Endothelial cell of umbilical vein (primary cell): ENCODE results near the gene LHX4. TPM values are rescaled to one million over a fixed set of nuclear protein-coding genes. Genes with fewer than 3 reads are reported as not detected.

ENCODE experiments used
- BruUV-seq: library from RNA; stranded (reverse); fragments of 400-500 nt; replicated peaks from 2 replicates; lab custom pipeline; 2021; lab: Mats Ljungman, UMichigan
- CTCF ChIA-PET: fragments of 300-600, 350-600 bp; sonication (Branson Sonifier 250); formaldehyde crosslinking; loops from one replicate; lab custom pipeline; 2021; ENCODE audit warnings: antibody characterized with exemption, inconsistent platforms; lab: Charles Lee
- POLR2A ChIA-PET: fragments of 300-600, 350-600 bp; sonication (Branson Sonifier 250); formaldehyde crosslinking; loops from one replicate; lab custom pipeline; 2021; ENCODE audit warnings: antibody characterized with exemption, inconsistent platforms; lab: Charles Lee
- DNase-seq: peaks from one replicate; pipeline ENCODE4 v3.0.0-alpha.2; 2011; ENCODE audit warnings: low read depth, low spot score
- FAIRE-seq: peaks from 2 replicates; lab custom pipeline; 2011; peaks lifted over from hg19 to GRCh38; lab: Jason Lieb, UNC
- H2AFZ ChIP-seq: 2 replicates; pipeline ENCODE4 v1.6.0; 2012; ENCODE audit warnings: low read depth, low read length, control low read depth, inconsistent platforms
- H3K27ac ChIP-seq: 2 replicates; pipeline ENCODE4 v1.5.1; 2011; ENCODE audit warnings: low read depth, mild to moderate bottlenecking, control low read depth, low read length, moderate library complexity; ENCODE audit not compliant: insufficient read depth
- H3K27me3 ChIP-seq, 2 experiments: 2 replicates each; pipeline versions ENCODE4 v1.6.0 to v1.6.1; 2011; ENCODE audit warnings: low read length in 2 of 2, mixed read lengths in 1 of 2; ENCODE audit not compliant: control insufficient read depth in 2 of 2, insufficient read depth in 2 of 2
- H3K36me3 ChIP-seq, 2 experiments: 2 replicates in 1 of 2; 3 replicates in 1 of 2; pipeline ENCODE4 v1.5.1; 2011; ENCODE audit warnings: low read length in 2 of 2, mild to moderate bottlenecking in 1 of 2, moderate library complexity in 1 of 2; ENCODE audit not compliant: control insufficient read depth in 2 of 2, insufficient read depth in 2 of 2; ENCODE audit errors: extremely low read depth in 1 of 2
- H3K4me1 ChIP-seq: 3 replicates; pipeline ENCODE4 v1.5.1; 2011; ENCODE audit warnings: mild to moderate bottlenecking, low read length; ENCODE audit not compliant: control insufficient read depth, insufficient read depth; ENCODE audit errors: extremely low read depth
- H3K4me2 ChIP-seq: 2 replicates; pipeline ENCODE4 v1.6.1; 2011; ENCODE audit warnings: low read length, control low read depth, mixed read lengths; ENCODE audit not compliant: insufficient read depth
- H3K4me3 ChIP-seq, 3 experiments: fragments of 200-600 bp in 1 of 3; sonication (generic), shearing (Covaris generic) in 1 of 3; replicated peaks in 1 of 3; 2 replicates each; pipeline ENCODE4 v1.5.1; 2011 to 2016; ENCODE audit warnings: control low read depth in 3 of 3, low read length in 3 of 3, mild to moderate bottlenecking in 2 of 3, inconsistent platforms in 1 of 3, low read depth in 1 of 3, moderate library complexity in 1 of 3; ENCODE audit not compliant: insufficient read depth in 1 of 3
- H3K79me2 ChIP-seq: 2 replicates; pipeline ENCODE4 v1.6.0; 2012; ENCODE audit warnings: low read length, inconsistent platforms; ENCODE audit not compliant: control insufficient read depth, insufficient read depth
- H3K9ac ChIP-seq: replicated peaks from 2 replicates; pipeline ENCODE3; 2011; ENCODE audit warnings: low read length, control low read depth; ENCODE audit not compliant: insufficient read depth; ENCODE audit errors: extremely low read depth
- H3K9me1 ChIP-seq: replicated peaks from 3 replicates; pipeline ENCODE4 v1.6.0; 2011; ENCODE audit warnings: mild to moderate bottlenecking, low read length; ENCODE audit not compliant: control insufficient read depth, insufficient read depth; ENCODE audit errors: extremely low read depth
- H3K9me3 ChIP-seq: replicated peaks from 2 replicates; pipeline ENCODE4 v1.5.1; 2012; ENCODE audit warnings: low read length, inconsistent platforms; ENCODE audit not compliant: control insufficient read depth, insufficient read depth
- H4K20me1 ChIP-seq: replicated peaks from 2 replicates; pipeline ENCODE3; 2011; ENCODE audit warnings: mild to moderate bottlenecking, low read length; ENCODE audit not compliant: control insufficient read depth, insufficient read depth; ENCODE audit errors: extremely low read depth
- CTCF ChIP-seq, 2 donors: IDR thresholded peaks; 1 replicate in 1 of 2; 2 replicates in 1 of 2; pipeline ENCODE4 v1.5.1; 2011; ENCODE audit warnings: low read length in 2 of 2, mild to moderate bottlenecking in 2 of 2, moderate library complexity in 2 of 2, control low read depth in 1 of 2, inconsistent platforms in 1 of 2, low read depth in 1 of 2; ENCODE audit not compliant: insufficient read depth in 1 of 2; ENCODE audit errors: extremely low read depth in 1 of 2
- EZH2 ChIP-seq: IDR thresholded peaks from 2 replicates; pipeline ENCODE4 v1.6.1; 2012; ENCODE audit warnings: borderline replicate concordance, low read depth, mild to moderate bottlenecking, moderate library complexity, low read length, inconsistent platforms; ENCODE audit not compliant: severe bottlenecking
- FOS ChIP-seq: IDR thresholded peaks from 2 replicates; pipeline ENCODE4 v1.6.1; 2011; ENCODE audit warnings: mild to moderate bottlenecking, low read length, moderate library complexity, borderline replicate concordance; ENCODE audit not compliant: insufficient read depth
- GATA2 ChIP-seq: IDR thresholded peaks from 2 replicates; pipeline ENCODE4 v1.7.0; 2011; ENCODE audit warnings: low read depth, mild to moderate bottlenecking, moderate library complexity, mixed read lengths, low read length; ENCODE audit not compliant: insufficient read length, insufficient read depth
- JUN ChIP-seq: IDR thresholded peaks from 2 replicates; pipeline ENCODE4 v1.6.1; 2011; ENCODE audit warnings: borderline replicate concordance, low read depth; ENCODE audit not compliant: insufficient read length, insufficient read depth
- MYC ChIP-seq: IDR thresholded peaks from one replicate; pipeline ENCODE4 v1.6.1; 2011; ENCODE audit warnings: mild to moderate bottlenecking, low read depth, low read length
- POLR2A ChIP-seq: IDR thresholded peaks from 2 replicates; pipeline ENCODE4 v1.6.1; 2012; ENCODE audit warnings: low read depth, mild to moderate bottlenecking, control low read depth, low read length
- POLR2AphosphoS5 ChIP-seq: IDR thresholded peaks from 2 replicates; pipeline ENCODE4 v1.6.1; 2012; ENCODE audit warnings: low read depth, mild to moderate bottlenecking, control low read depth, low read length, moderate library complexity; ENCODE audit not compliant: insufficient read depth
- dilution Hi-C: fragments of 300-500 bp; cut with MboI; formaldehyde crosslinking; loops from one replicate; pipeline ENCODE4 v1.15.0; 2019; ENCODE audit warnings: low sequenced_read_pairs; ENCODE audit not compliant: extremely low pct_ligation_motif_present
- intact Hi-C: fragments of 100-400 bp; cut with micrococcal nuclease; formaldehyde crosslinking; loops from one replicate; pipeline ENCODE4 v1.10.0; 2022
- polyA plus RNA-seq, 4 experiments: library from polyadenylated mRNA; depleted of rRNA in 3 of 4; stranded (reverse) in 3 of 4; unstranded in 1 of 4; fragments of >200 nt; gene quantifications; 2 replicates each; pipeline versions ENCODE4 v1.2.1 to v1.2.3, GENCODE V29; 2011 to 2012; ENCODE audit warnings: missing spikeins in 1 of 4
- total RNA-seq: library from RNA; stranded (reverse); gene quantifications from 2 replicates; pipeline ENCODE4 v1.2.3, GENCODE V29; 2021
- TF ChIP-seq, protein P1 (sequence below): IDR thresholded peaks from 2 replicates; pipeline ENCODE4 v1.6.1; 2011; ENCODE audit not compliant: insufficient read depth, insufficient read length

The LHX4 gene
- total and polyA plus RNA-seq, 2 donors (not counting 3 experiments of a cell fraction or from before 2014, with no cell fraction given) = not detected

DNA sequence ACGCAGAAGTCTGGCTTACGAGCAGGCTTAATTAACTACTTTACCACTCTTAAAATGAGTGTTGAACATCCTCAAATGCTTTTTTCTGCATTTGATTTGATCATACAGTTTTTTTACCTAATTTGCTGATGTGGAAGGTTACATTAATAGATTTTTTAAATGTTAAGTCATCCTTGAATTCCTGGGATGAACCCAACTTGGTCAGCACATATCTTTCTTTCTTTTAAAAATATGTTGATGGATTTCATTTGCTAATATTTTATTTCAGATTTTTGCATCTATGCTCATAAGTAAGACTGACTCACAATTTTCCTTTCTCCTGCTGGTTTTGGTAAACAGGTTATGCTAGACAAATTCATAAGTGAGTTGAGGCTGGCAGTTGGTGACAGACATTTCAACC lies 82.9 kb downstream of the LHX4 start:
- H4K20me1 ChIP-seq = no peaks in the 10 kb centered on the region
- no peaks in the 10 kb centered on the region for H3K36me3 ChIP-seq
- DNase-seq (no peak), FAIRE-seq (no peak)
- H3K9ac ChIP-seq = no peak overlapping the region
- ChIA-PET POLR2A (no interaction called here), CTCF (no interaction called here)
- no peaks in the 10 kb centered on the region for H3K27me3 ChIP-seq
- BruUV-seq = no TSS peak
- H3K4me1 ChIP-seq = no peaks in the 10 kb centered on the region
- no peaks in the 10 kb centered on the region for H3K9me3 ChIP-seq
- intact Hi-C loops (no loop called here), dilution Hi-C loops (no loop called here)
- H3K27ac ChIP-seq = no peak overlapping the region
- no peaks in the 10 kb centered on the region for H3K79me2 ChIP-seq
- H2AFZ ChIP-seq = no peak overlapping the region
- H3K4me3 ChIP-seq = no peak overlapping the region
- no peak overlapping the region for H3K4me2 ChIP-seq
- TF ChIP-seq MYC (no peak), CTCF (IDR thresholded peaks at IDR 0.05; ENCODE audit: extremely low read depth in 1 of 2, insufficient read depth in 1 of 2, low read depth in 1 of 2, low read length in 2 of 2) (no peak), POLR2A (no peak), EZH2 (no peak), JUN (no peak)
- TF ChIP-seq, protein P1, sequence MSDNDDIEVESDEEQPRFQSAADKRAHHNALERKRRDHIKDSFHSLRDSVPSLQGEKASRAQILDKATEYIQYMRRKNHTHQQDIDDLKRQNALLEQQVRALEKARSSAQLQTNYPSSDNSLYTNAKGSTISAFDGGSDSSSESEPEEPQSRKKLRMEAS = no peak
- peaks cover 2% of the 10 kb centered on the region for H3K9me1 ChIP-seq

GRCh38 chr1:180327089-180327488 lies 97.0 kb downstream of the LHX4 start:
- Histone ChIP-seq H3K9me1 (no peaks in the 10 kb centered on the region), H3K9me3 (no peaks in the 10 kb centered on the region), H3K79me2 (peaks cover 3% of the 10 kb centered on the region), H3K4me1 (no peaks in the 10 kb centered on the region), H4K20me1 (peaks cover 6% of the 10 kb centered on the region), H3K4me2 (no peak overlapping the region), H3K27me3 (no peaks in the 10 kb centered on the region), H2AFZ (no peak overlapping the region), H3K27ac (no peak overlapping the region), H3K9ac (no peak overlapping the region), H3K36me3 (no peaks in the 10 kb centered on the region), H3K4me3 (no peak overlapping the region)
- no peak for TF ChIP-seq EZH2
- no peak for TF ChIP-seq CTCF (IDR thresholded peaks at IDR 0.05; ENCODE audit: extremely low read depth in 1 of 2, insufficient read depth in 1 of 2, low read depth in 1 of 2, low read length in 2 of 2)
- no peak for TF ChIP-seq POLR2AphosphoS5
- no peak for TF ChIP-seq FOS
- TF ChIP-seq POLR2A = no peak
- no peak for TF ChIP-seq JUN
- TF ChIP-seq MYC = no peak
- no peak for TF ChIP-seq GATA2
- TF ChIP-seq, protein P1 = no peak
- POLR2A ChIA-PET = no interaction called here
- dilution Hi-C loops = no loop called here
- DNase-seq (no peak), FAIRE-seq (no peak)
- CTCF ChIA-PET = no interaction called here
- intact Hi-C loops = no loop called here
- BruUV-seq = no TSS peak
